Measurements from ENCODE around the gene RXRB.
A peak's percentile ranks its signal among the peaks of the same experiment; 100 is the strongest.

The RXRB gene

GRCh38 chr6:33175436-33176069 lies 24.9 kb downstream of the RXRB start:
- no peak for TF ChIP-seq CTCF (IDR thresholded peaks at IDR 0.05; ENCODE audit: low read length, missing control alignments)
- DNase-seq (ENCODE audit: low read depth), result no peak
- H3K4me3 ChIP-seq (replicated peaks; ENCODE audit: low read depth, low read length), result no peak overlapping the region

- no peak for DNase-seq (ENCODE audit: low read depth)
- no peak overlapping the region for H3K4me3 ChIP-seq (replicated peaks; ENCODE audit: low read depth, low read length)
- TF ChIP-seq CTCF (IDR thresholded peaks at IDR 0.05; ENCODE audit: low read length, missing control alignments), result no peak
Observed at GRCh38 chr6:33174784-33175183, 25.7 kb downstream of the RXRB start.

GRCh38 chr6:33173535-33174180 lies 26.8 kb downstream of the RXRB start:
- no peak for DNase-seq (ENCODE audit: low read depth)
- H3K4me3 ChIP-seq (replicated peaks; ENCODE audit: low read depth, low read length), result no peak overlapping the region
- no peak for TF ChIP-seq CTCF (IDR thresholded peaks at IDR 0.05; ENCODE audit: low read length, missing control alignments)

GRCh38 chr6:33172688-33173534 lies 27.6 kb downstream of the RXRB start:
- H3K4me3 ChIP-seq (replicated peaks; ENCODE audit: low read depth, low read length), result no peak overlapping the region
- peak; percentile 41 for DNase-seq (ENCODE audit: low read depth)
- peak; percentile 64 for TF ChIP-seq CTCF (IDR thresholded peaks at IDR 0.05; ENCODE audit: low read length, missing control alignments)

GRCh38 chr6:33171880-33172687 lies 28.4 kb downstream of the RXRB start:
- no peak for TF ChIP-seq CTCF (IDR thresholded peaks at IDR 0.05; ENCODE audit: low read length, missing control alignments)
- no peak overlapping the region for H3K4me3 ChIP-seq (replicated peaks; ENCODE audit: low read depth, low read length)
- no peak for DNase-seq (ENCODE audit: low read depth)

GRCh38 chr6:33171016-33171879 lies 29.2 kb downstream of the RXRB start:
- TF ChIP-seq CTCF (IDR thresholded peaks at IDR 0.05; ENCODE audit: low read length, missing control alignments), result no peak
- no peak overlapping the region for H3K4me3 ChIP-seq (replicated peaks; ENCODE audit: low read depth, low read length)
- DNase-seq (ENCODE audit: low read depth), result no peak

Measured in fibroblast of pulmonary artery (primary cell).